ENCODE results near the gene NDUFA1.
"Not testable (repeated sequence)": the region's sequence is repeated elsewhere in the genome, so short reads cannot be mapped to it uniquely, and the experiment has no call there.

The NDUFA1 gene

DNA sequence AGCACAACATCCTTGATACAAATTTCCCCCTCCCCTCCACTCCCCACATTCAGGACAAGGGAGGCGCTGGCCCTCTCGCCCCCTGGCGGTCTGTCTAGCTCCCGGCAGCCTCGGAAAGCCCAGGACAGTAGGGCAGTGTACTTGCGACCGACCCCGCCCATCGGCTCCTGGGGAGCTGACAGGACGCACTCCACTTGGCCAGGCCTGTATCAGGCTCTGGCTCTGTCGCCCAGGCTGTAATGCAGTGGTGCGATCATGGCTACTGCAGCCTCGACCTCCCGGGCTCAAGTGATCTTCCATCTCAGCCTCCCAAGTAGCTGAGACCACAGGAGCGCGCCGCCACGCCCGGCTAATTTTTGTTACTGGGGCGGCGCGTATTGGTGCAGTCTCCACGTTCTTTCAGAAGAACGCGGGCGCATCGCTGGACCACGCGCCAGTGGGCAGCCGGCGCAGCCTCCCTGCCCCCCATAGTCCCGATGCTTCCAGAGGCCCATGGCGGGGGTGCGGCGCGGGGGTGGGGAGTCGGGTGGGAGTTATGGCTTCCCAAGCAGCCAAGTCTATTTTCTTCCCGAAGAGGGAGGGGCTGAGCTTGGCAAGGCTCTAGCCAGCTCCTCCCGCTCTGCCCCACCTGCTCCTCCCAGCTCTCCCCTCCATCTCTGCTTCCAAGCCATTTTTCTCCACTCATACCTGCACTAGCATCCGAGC lies 16.2 kb downstream of the NDUFA1 start:
- Histone ChIP-seq H3K79me2 (ENCODE audit: insufficient read depth, low read length) (no peaks in the 10 kb centered on the region), H3K4me3 (ENCODE audit: insufficient read depth, low read length, poor library complexity, severe bottlenecking) (no peak overlapping the region), H3K9ac (ENCODE audit: low read length) (no peak overlapping the region), H2AFZ (ENCODE audit: low read depth, low read length, severe bottlenecking) (no peak overlapping the region), H3K9me2 (replicated peaks; ENCODE audit: insufficient read depth, low read length) (no peaks in the 10 kb centered on the region), H3K36me3 (ENCODE audit: low read length) (no peaks in the 10 kb centered on the region), H3K4me2 (ENCODE audit: low read depth, low read length, poor library complexity, severe bottlenecking) (peak overlapping the region; percentile 17), H3K27ac (ENCODE audit: low read depth, low read length) (no peak overlapping the region), H3K27me3 (ENCODE audit: low read length) (no peaks in the 10 kb centered on the region), H4K20me1 (ENCODE audit: low read depth, low read length) (no peaks in the 10 kb centered on the region), H3K9me3 (ENCODE audit: insufficient read depth, low read length) (no peaks in the 10 kb centered on the region), H3F3A (ENCODE audit: insufficient read depth) (no peaks in the 10 kb centered on the region)
- TF ChIP-seq, protein P1, sequence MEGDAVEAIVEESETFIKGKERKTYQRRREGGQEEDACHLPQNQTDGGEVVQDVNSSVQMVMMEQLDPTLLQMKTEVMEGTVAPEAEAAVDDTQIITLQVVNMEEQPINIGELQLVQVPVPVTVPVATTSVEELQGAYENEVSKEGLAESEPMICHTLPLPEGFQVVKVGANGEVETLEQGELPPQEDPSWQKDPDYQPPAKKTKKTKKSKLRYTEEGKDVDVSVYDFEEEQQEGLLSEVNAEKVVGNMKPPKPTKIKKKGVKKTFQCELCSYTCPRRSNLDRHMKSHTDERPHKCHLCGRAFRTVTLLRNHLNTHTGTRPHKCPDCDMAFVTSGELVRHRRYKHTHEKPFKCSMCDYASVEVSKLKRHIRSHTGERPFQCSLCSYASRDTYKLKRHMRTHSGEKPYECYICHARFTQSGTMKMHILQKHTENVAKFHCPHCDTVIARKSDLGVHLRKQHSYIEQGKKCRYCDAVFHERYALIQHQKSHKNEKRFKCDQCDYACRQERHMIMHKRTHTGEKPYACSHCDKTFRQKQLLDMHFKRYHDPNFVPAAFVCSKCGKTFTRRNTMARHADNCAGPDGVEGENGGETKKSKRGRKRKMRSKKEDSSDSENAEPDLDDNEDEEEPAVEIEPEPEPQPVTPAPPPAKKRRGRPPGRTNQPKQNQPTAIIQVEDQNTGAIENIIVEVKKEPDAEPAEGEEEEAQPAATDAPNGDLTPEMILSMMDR (IDR thresholded peaks at IDR 0.05; ENCODE audit: insufficient read depth, low read length, poor library complexity, severe bottlenecking): peak; percentile 38
- TF ChIP-seq EZH2phosphoT487 (conservative IDR thresholded peaks at IDR 0.05; ENCODE audit: low read length): no peak

GRCh38 chrX:119890626-119891025 lies 19.0 kb downstream of the NDUFA1 start:
- H3K9me2 ChIP-seq (replicated peaks; ENCODE audit: insufficient read depth, low read length); H4K20me1 ChIP-seq (ENCODE audit: low read depth, low read length); H3K9me3 ChIP-seq (ENCODE audit: insufficient read depth, low read length); H3K4me3 ChIP-seq (ENCODE audit: insufficient read depth, low read length, poor library complexity, severe bottlenecking); H3K27ac ChIP-seq (ENCODE audit: low read depth, low read length); H3F3A ChIP-seq (ENCODE audit: insufficient read depth); H3K79me2 ChIP-seq (ENCODE audit: insufficient read depth, low read length); H2AFZ ChIP-seq (ENCODE audit: low read depth, low read length, severe bottlenecking); H3K9ac ChIP-seq (ENCODE audit: low read length); H3K4me2 ChIP-seq (ENCODE audit: low read depth, low read length, poor library complexity, severe bottlenecking); H3K36me3 ChIP-seq (ENCODE audit: low read length); H3K27me3 ChIP-seq (ENCODE audit: low read length): not testable (repeated sequence)

- not testable (repeated sequence) for H2AFZ ChIP-seq (ENCODE audit: low read depth, low read length, severe bottlenecking); H3K9ac ChIP-seq (ENCODE audit: low read length); H3K4me3 ChIP-seq (ENCODE audit: insufficient read depth, low read length, poor library complexity, severe bottlenecking); H3F3A ChIP-seq (ENCODE audit: insufficient read depth); H3K27ac ChIP-seq (ENCODE audit: low read depth, low read length); H4K20me1 ChIP-seq (ENCODE audit: low read depth, low read length); H3K27me3 ChIP-seq (ENCODE audit: low read length); H3K4me2 ChIP-seq (ENCODE audit: low read depth, low read length, poor library complexity, severe bottlenecking); H3K36me3 ChIP-seq (ENCODE audit: low read length); H3K9me2 ChIP-seq (replicated peaks; ENCODE audit: insufficient read depth, low read length); H3K79me2 ChIP-seq (ENCODE audit: insufficient read depth, low read length); H3K9me3 ChIP-seq (ENCODE audit: insufficient read depth, low read length)
Measured at GRCh38 chrX:119891961-119892692, 20.5 kb downstream of the NDUFA1 start.

GRCh38 chrX:119895843-119896326 lies 24.3 kb downstream of the NDUFA1 start, which contains the start of gene AKAP14:
TSS of gene AKAP14 (plus strand) at chrX:119895893. CDS start at chrX:119903224, 7,331 bp downstream.
- no peak for TF ChIP-seq EZH2phosphoT487 (conservative IDR thresholded peaks at IDR 0.05; ENCODE audit: low read length)
- TF ChIP-seq, protein P1 (IDR thresholded peaks at IDR 0.05; ENCODE audit: insufficient read depth, low read length, poor library complexity, severe bottlenecking): no peak
- no peak within 1 kb of the TSS for H3K9ac ChIP-seq (ENCODE audit: low read length)
- H2AFZ ChIP-seq (ENCODE audit: low read depth, low read length, severe bottlenecking): no peak within 1 kb of the TSS
- no peaks in the 10 kb centered on the region for H4K20me1 ChIP-seq (ENCODE audit: low read depth, low read length)
- H3K27ac ChIP-seq (ENCODE audit: low read depth, low read length): no peak within 1 kb of the TSS
- no peak within 1 kb of the TSS for H3K4me3 ChIP-seq (ENCODE audit: insufficient read depth, low read length, poor library complexity, severe bottlenecking)
- H3K36me3 ChIP-seq (ENCODE audit: low read length): no peaks in the 10 kb centered on the region
- no peaks in the 10 kb centered on the region for H3K79me2 ChIP-seq (ENCODE audit: insufficient read depth, low read length)
- H3F3A ChIP-seq (ENCODE audit: insufficient read depth): no peaks in the 10 kb centered on the region
- no peak within 1 kb of the TSS for H3K4me2 ChIP-seq (ENCODE audit: low read depth, low read length, poor library complexity, severe bottlenecking)
- H3K9me2 ChIP-seq (replicated peaks; ENCODE audit: insufficient read depth, low read length): no peaks in the 10 kb centered on the region
- no peaks in the 10 kb centered on the region for H3K9me3 ChIP-seq (ENCODE audit: insufficient read depth, low read length)
- H3K27me3 ChIP-seq (ENCODE audit: low read length): no peaks in the 10 kb centered on the region

Data from SU-DHL-6 (cell line).